H1 (cell line): Measurements from ENCODE around the gene CDCA7L. TPM values are rescaled to one million over a fixed set of nuclear protein-coding genes. Genes with fewer than 3 reads are reported as not detected.

Experiments
- CTCF ChIA-PET: fragments of 300-600 bp; sonication (Branson Sonifier 250); formaldehyde crosslinking; loops from one replicate; lab custom pipeline; 2021; ENCODE audit not compliant: partially characterized antibody; lab: Charles Lee
- POLR2A ChIA-PET: fragments of 300-600 bp; sonication (Branson Sonifier 250); formaldehyde crosslinking; loops from one replicate; lab custom pipeline; 2021; ENCODE audit warnings: inconsistent platforms; ENCODE audit not compliant: partially characterized antibody; lab: Charles Lee
- DNase-seq, 2 experiments: peaks; one replicate each; pipeline versions ENCODE4 v3.0.0 to v3.0.0-alpha.2; 2010 to 2022; ENCODE audit warnings: low spot score in 2 of 2, low read depth in 1 of 2, mixed read lengths in 1 of 2
- FAIRE-seq: peaks from 2 replicates; lab custom pipeline; 2011; peaks lifted over from hg19 to GRCh38; lab: Jason Lieb, UNC
- H2AFZ ChIP-seq: 2 replicates; pipeline ENCODE4 v1.8.1; 2012; ENCODE audit warnings: low read length, inconsistent platforms
- H2AK5ac ChIP-seq: 2 replicates; pipeline ENCODE4 v1.6.1; 2013; ENCODE audit warnings: low read depth, low read length
- H2BK120ac ChIP-seq: replicated peaks from 2 replicates; pipeline ENCODE3; 2013; ENCODE audit warnings: low read depth, low read length, inconsistent platforms
- H2BK12ac ChIP-seq: 2 replicates; pipeline ENCODE4 v1.6.1; 2013; ENCODE audit warnings: low read depth, low read length
- H2BK15ac ChIP-seq: 2 replicates; pipeline ENCODE4 v1.6.1; 2013; ENCODE audit warnings: low read length
- H2BK20ac ChIP-seq: 2 replicates; pipeline ENCODE4 v1.6.1; 2013; ENCODE audit warnings: low read length
- H2BK5ac ChIP-seq: 2 replicates; pipeline ENCODE4 v1.6.1; 2013; ENCODE audit warnings: low read depth, low read length
- H3K14ac ChIP-seq: 2 replicates; pipeline ENCODE4 v1.6.1; 2013; ENCODE audit warnings: inconsistent platforms; ENCODE audit not compliant: insufficient read length
- H3K18ac ChIP-seq: 2 replicates; pipeline ENCODE4 v1.6.1; 2013; ENCODE audit warnings: low read length; ENCODE audit errors: extremely low read depth
- H3K23ac ChIP-seq: 2 replicates; pipeline ENCODE4 v1.6.1; 2013; ENCODE audit warnings: inconsistent platforms; ENCODE audit not compliant: insufficient read length
- H3K23me2 ChIP-seq: 2 replicates; pipeline ENCODE4 v1.6.1; 2013; ENCODE audit warnings: low read depth, low read length
- H3K27ac ChIP-seq: 2 replicates; pipeline ENCODE4 v1.6.1; 2011; ENCODE audit warnings: low read depth, low read length, inconsistent platforms
- H3K27me3 ChIP-seq, 4 experiments: replicated peaks in 1 of 4; 1 replicate in 1 of 4; 2 replicates in 3 of 4; pipeline versions ENCODE4 v1.6.1 to v1.8.1; 2011 to 2013; ENCODE audit warnings: low read length in 3 of 4, mild to moderate bottlenecking in 3 of 4, inconsistent platforms in 2 of 4, mixed read lengths in 2 of 4, moderate library complexity in 1 of 4; ENCODE audit not compliant: control insufficient read depth in 3 of 4, insufficient read depth in 3 of 4; ENCODE audit errors: extremely low read depth in 1 of 4
- H3K36me3 ChIP-seq, 4 experiments: 2 replicates each; pipeline versions ENCODE4 v1.6.1 to v1.8.1; 2011 to 2013; ENCODE audit warnings: mild to moderate bottlenecking in 4 of 4, low read length in 3 of 4, moderate library complexity in 2 of 4, control low read depth in 1 of 4, inconsistent platforms in 1 of 4; ENCODE audit not compliant: insufficient read depth in 4 of 4, control insufficient read depth in 2 of 4
- H3K4ac ChIP-seq: replicated peaks from 2 replicates; pipeline ENCODE3; 2013; ENCODE audit warnings: low read length, low read depth, mixed read lengths, inconsistent platforms; ENCODE audit not compliant: insufficient read length
- H3K4me1 ChIP-seq, 4 experiments: replicated peaks in 1 of 4; 1 replicate in 1 of 4; 2 replicates in 3 of 4; pipeline versions ENCODE4 v1.6.1 to v1.8.1; 2011 to 2013; ENCODE audit warnings: low read length in 3 of 4, inconsistent platforms in 2 of 4, mixed read lengths in 1 of 4; ENCODE audit not compliant: insufficient read depth in 4 of 4, control insufficient read depth in 3 of 4
- H3K4me2 ChIP-seq, 2 experiments: 2 replicates each; pipeline versions ENCODE4 v1.6.1 to v1.8.1; 2011 to 2013; ENCODE audit warnings: low read depth in 2 of 2, low read length in 2 of 2, control low read depth in 1 of 2, inconsistent platforms in 1 of 2, mild to moderate bottlenecking in 1 of 2; ENCODE audit not compliant: insufficient read depth in 1 of 2
- H3K4me3 ChIP-seq, 4 experiments: fragments of 200-600, 300-600 bp in 1 of 4; sonication (generic), shearing (Covaris generic), sonication (Bioruptor Twin) in 1 of 4; 2 replicates each; pipeline versions ENCODE4 v1.5.1 to v1.8.1; 2011 to 2016; ENCODE audit warnings: low read length in 4 of 4, low read depth in 3 of 4, control low read depth in 2 of 4, inconsistent platforms in 2 of 4, mild to moderate bottlenecking in 2 of 4, mixed read lengths in 1 of 4, moderate library complexity in 1 of 4; ENCODE audit not compliant: insufficient read depth in 2 of 4; ENCODE audit errors: extremely low read depth in 1 of 4
- H3K56ac ChIP-seq: replicated peaks from 2 replicates; pipeline ENCODE3; 2013; ENCODE audit warnings: low read depth, mild to moderate bottlenecking, mixed read lengths, low read length, inconsistent platforms; ENCODE audit not compliant: insufficient read length
- H3K79me1 ChIP-seq: 2 replicates; pipeline ENCODE4 v1.6.1; 2013; ENCODE audit warnings: low read depth, low read length, control low read depth
- H3K79me2 ChIP-seq, 2 experiments: 2 replicates each; pipeline versions ENCODE4 v1.6.1 to v1.8.1; 2012 to 2013; ENCODE audit warnings: low read length in 2 of 2, mild to moderate bottlenecking in 2 of 2, inconsistent platforms in 1 of 2; ENCODE audit not compliant: insufficient read depth in 2 of 2, control insufficient read depth in 1 of 2
- H3K9ac ChIP-seq, 4 experiments: replicated peaks in 1 of 4; 1 replicate in 1 of 4; 2 replicates in 3 of 4; pipeline versions ENCODE4 v1.6.1 to v1.8.1; 2011 to 2013; ENCODE audit warnings: low read depth in 3 of 4, low read length in 3 of 4, control low read depth in 2 of 4, mild to moderate bottlenecking in 2 of 4, moderate library complexity in 2 of 4, inconsistent platforms in 1 of 4; ENCODE audit errors: extremely low read depth in 1 of 4
- H3K9me3 ChIP-seq, 2 experiments: 2 replicates each; pipeline versions ENCODE4 v1.6.1 to v1.8.1; 2012 to 2013; ENCODE audit warnings: mild to moderate bottlenecking in 2 of 2, moderate library complexity in 2 of 2, control low read depth in 1 of 2, inconsistent platforms in 1 of 2, low read depth in 1 of 2, low read length in 1 of 2, mixed read lengths in 1 of 2; ENCODE audit not compliant: insufficient read depth in 2 of 2
- H4K20me1 ChIP-seq, 2 experiments: replicated peaks in 1 of 2; 2 replicates each; pipeline versions ENCODE3 to v1.8.1; 2011 to 2013; ENCODE audit warnings: inconsistent platforms in 2 of 2, low read length in 2 of 2, mild to moderate bottlenecking in 1 of 2; ENCODE audit not compliant: insufficient read depth in 2 of 2, control insufficient read depth in 1 of 2
- H4K5ac ChIP-seq: 2 replicates; pipeline ENCODE4 v1.6.1; 2013; ENCODE audit warnings: low read length, low read depth, mixed read lengths, inconsistent platforms; ENCODE audit not compliant: insufficient read length
- H4K8ac ChIP-seq: 2 replicates; pipeline ENCODE4 v1.8.0; 2013; ENCODE audit warnings: mild to moderate bottlenecking, moderate library complexity, low read length, inconsistent platforms; ENCODE audit not compliant: insufficient read depth; ENCODE audit errors: extremely low read depth
- H4K91ac ChIP-seq: replicated peaks from 2 replicates; pipeline ENCODE3; 2013; ENCODE audit warnings: low read length, mixed read lengths, inconsistent platforms; ENCODE audit not compliant: insufficient read length
- GTF2F1 ChIP-seq: IDR thresholded peaks from 2 replicates; pipeline ENCODE4 v1.6.1; 2012; ENCODE audit warnings: low read depth, low read length, improper control_type of control experiment, borderline replicate concordance
- RAD21 ChIP-seq, 2 experiments: IDR thresholded peaks in 1 of 2; conservative IDR thresholded peaks in 1 of 2; 2 replicates each; pipeline ENCODE4 v1.6.1; 2011; ENCODE audit warnings: low read depth in 2 of 2, low read length in 2 of 2, improper control_type of control experiment in 1 of 2, inconsistent platforms in 1 of 2, mild to moderate bottlenecking in 1 of 2, moderate library complexity in 1 of 2
- SAP30 ChIP-seq: fragments of 300-600 bp; sonication (generic); IDR thresholded peaks from 2 replicates; pipeline ENCODE4 v1.7.1; 2012; ENCODE audit warnings: low read length, moderate library complexity, mild to moderate bottlenecking, inconsistent platforms; ENCODE audit not compliant: insufficient read depth, insufficient replicate concordance
- SP1 ChIP-seq: IDR thresholded peaks from 2 replicates; pipeline ENCODE4 v1.6.1; 2011; ENCODE audit warnings: low read depth, low read length
- SRF ChIP-seq: IDR thresholded peaks from 2 replicates; pipeline ENCODE4 v1.6.1; 2011; ENCODE audit warnings: mild to moderate bottlenecking, low read depth, low read length, moderate library complexity
- WGBS, 2 experiments: shearing (Covaris generic) in 1 of 2; methylation state at CpG; one replicate each; pipeline versions ENCODE4 v1.1.6 to v1.1.7; 2013 to 2015; ENCODE audit warnings: low lambda C conversion rate in 2 of 2, mixed read lengths in 2 of 2, inconsistent platforms in 1 of 2, low coverage in 1 of 2, missing lambda C conversion rate in 1 of 2; ENCODE audit not compliant: insufficient replicate concordance in 2 of 2, insufficient coverage in 1 of 2, insufficient read length in 1 of 2; ENCODE audit errors: extremely low coverage in 1 of 2, missing lambda C conversion rate in 1 of 2; 5-methylcytosine and 5-hydroxymethylcytosine counted together
- polyA plus RNA-seq, 7 experiments: library from polyadenylated mRNA; depleted of rRNA in 3 of 7; stranded (reverse) in 5 of 7; unstranded in 2 of 7; fragments of >200 nt in 5 of 7; fragments of 200-250 nt in 2 of 7; gene quantifications; 1 replicate in 5 of 7; 2 replicates in 1 of 7; 4 replicates in 1 of 7; pipeline versions ENCODE4 v1.2.1 to v1.2.3, GENCODE V29; 2011 to 2013; ENCODE audit warnings: missing spikeins in 2 of 7, mixed read lengths in 2 of 7
- total RNA-seq: library from RNA; stranded (reverse); fragmentation: NEBNext Ultra II Directional; extraction: Animal tissue kit (Norgen Biotek cat#: 25700); gene quantifications from 2 replicates; pipeline ENCODE4 v1.2.1, GENCODE V29; 2021

Gene CDCA7L
- total and polyA plus RNA-seq, 2 of the 8 experiments (the other 6 are each of a cell fraction or from before 2014, with no cell fraction given): 93.8 to 168 TPM

DNA sequence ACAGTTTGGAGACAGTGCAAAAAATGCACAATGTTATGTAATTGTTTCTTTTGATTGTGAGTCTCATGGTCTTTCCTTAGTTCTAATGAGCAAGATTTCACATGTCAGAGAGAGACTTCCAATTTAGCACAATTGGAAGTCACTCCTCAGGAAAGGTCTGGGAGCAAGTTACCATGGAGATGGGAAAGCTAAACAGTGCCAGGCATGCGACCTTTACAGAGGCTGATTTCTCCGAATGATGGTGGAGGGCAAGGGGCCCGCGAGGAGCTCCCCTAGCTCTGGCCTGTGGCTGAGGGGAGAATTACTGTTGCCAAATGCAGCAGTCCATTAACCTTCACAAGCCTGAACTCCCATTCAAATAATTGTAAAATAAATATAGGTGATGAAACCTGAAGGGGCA is 59.3 kb downstream of the CDCA7L start:
- Histone ChIP-seq H3K23ac (no peak overlapping the region), H2BK12ac (no peak overlapping the region), H3K18ac (no peak overlapping the region), H4K5ac (no peak overlapping the region), H3K27me3 (no peaks in the 10 kb centered on the region), H3K4me2 (no peak overlapping the region), H3K79me2 (no peaks in the 10 kb centered on the region), H2BK15ac (no peak overlapping the region), H4K8ac (no peak overlapping the region), H2AK5ac (no peak overlapping the region), H3K4me1 (peaks cover 0 to 5% (median 0%) of the 10 kb centered on the region in 4 experiments; a peak in 3 of 7 replicates), H2BK120ac (no peak overlapping the region), H2BK20ac (no peak overlapping the region), H2BK5ac (no peak overlapping the region), H4K20me1 (no peaks in the 10 kb centered on the region), H3K23me2 (no peaks in the 10 kb centered on the region), H3K56ac (no peak overlapping the region)
- POLR2A ChIA-PET: no interaction called here
- DNase-seq: no peak
- whole genome bisulfite sequencing, 2 experiments: 92% methylated on average over 4 of the region's 4 CpGs; no CpG with 5 or more reads in 1 of the 2 experiments
- TF ChIP-seq SRF (no peak), SP1 (no peak), SAP30 (no peak), RAD21 (IDR thresholded peaks at IDR 0.05 in 1 of 2, conservative IDR thresholded peaks at IDR 0.05 in 1 of 2; ENCODE audit: low read depth in 2 of 2, low read length in 2 of 2) (no peak), GTF2F1 (no peak)
- TF ChIP-seq, all 59 proteins: peak for 0
- H3K4ac ChIP-seq: no peak overlapping the region
- H3K27ac ChIP-seq: no peak overlapping the region
- H3K79me1 ChIP-seq: no peaks in the 10 kb centered on the region
- H2AFZ ChIP-seq: no peak overlapping the region
- H3K36me3 ChIP-seq: no peaks in the 10 kb centered on the region
- no peak overlapping the region for H3K14ac ChIP-seq
- H3K9ac ChIP-seq: no peak overlapping the region
- FAIRE-seq: peak; percentile 45
- H3K4me3 ChIP-seq: no peak overlapping the region
- CTCF ChIA-PET: interaction anchor here (0.5 to 0.7 kb wide), 2 partner anchors 119 to 208 kb away, joined by 3 read pairs; no protein-coding TSS in a partner anchor
- H3K9me3 ChIP-seq: no peaks in the 10 kb centered on the region
- H4K91ac ChIP-seq: no peak overlapping the region
